GM19035 (cell line): ENCODE data around the gene SYPL2.
"Not testable (repeated sequence)": the region's sequence is repeated elsewhere in the genome, so short reads cannot be mapped to it uniquely, and the experiment has no call there.

Experiments used
- ATAC-seq: cut with Tn5 transposase; IDR thresholded peaks from one replicate; pipeline ENCODE4 v1.9.1; 2021; ENCODE audit not compliant: unreplicated experiment

Gene SYPL2

DNA sequence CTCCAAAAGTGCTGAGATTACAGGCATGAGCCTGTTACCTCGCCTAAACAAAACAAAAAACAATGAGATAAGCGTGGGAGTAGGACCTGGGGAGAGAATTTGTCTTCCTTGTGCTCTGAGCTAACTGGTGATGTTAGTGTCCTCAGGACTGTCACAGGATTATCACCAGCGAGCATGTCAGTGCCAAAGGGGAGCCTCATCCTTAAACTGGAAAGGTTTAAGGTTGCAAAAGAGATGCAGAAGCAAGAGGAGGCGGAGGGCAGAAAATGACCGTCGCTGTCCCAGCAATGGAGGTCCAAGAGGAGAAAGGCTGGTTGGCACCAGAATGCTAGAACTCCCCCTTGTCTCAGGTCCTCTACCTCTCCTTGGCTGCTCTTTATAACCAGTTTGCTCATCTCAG is 3.9 kb downstream of the SYPL2 start:
- no peak for ATAC-seq

DNA sequence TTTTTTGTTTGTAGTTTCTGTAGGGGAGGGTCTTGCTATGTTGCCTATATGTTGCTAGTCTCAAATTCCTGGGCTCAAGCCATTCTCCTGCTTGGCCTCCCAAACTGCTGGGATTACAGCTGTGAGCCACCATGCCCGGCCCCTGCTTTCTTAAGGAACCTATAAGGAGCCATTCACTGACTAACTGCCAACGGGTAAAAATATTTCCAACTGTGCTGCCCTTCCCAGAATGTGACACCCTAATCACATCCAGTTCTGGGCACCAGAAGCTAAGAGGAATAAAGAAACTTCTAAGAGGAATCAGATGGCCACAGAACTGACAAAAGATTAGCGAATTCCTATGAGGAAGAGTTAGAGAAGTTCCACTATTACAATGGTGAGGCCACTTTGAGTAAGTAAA is 6.4 kb downstream of the SYPL2 start:
- ATAC-seq = no peak

DNA sequence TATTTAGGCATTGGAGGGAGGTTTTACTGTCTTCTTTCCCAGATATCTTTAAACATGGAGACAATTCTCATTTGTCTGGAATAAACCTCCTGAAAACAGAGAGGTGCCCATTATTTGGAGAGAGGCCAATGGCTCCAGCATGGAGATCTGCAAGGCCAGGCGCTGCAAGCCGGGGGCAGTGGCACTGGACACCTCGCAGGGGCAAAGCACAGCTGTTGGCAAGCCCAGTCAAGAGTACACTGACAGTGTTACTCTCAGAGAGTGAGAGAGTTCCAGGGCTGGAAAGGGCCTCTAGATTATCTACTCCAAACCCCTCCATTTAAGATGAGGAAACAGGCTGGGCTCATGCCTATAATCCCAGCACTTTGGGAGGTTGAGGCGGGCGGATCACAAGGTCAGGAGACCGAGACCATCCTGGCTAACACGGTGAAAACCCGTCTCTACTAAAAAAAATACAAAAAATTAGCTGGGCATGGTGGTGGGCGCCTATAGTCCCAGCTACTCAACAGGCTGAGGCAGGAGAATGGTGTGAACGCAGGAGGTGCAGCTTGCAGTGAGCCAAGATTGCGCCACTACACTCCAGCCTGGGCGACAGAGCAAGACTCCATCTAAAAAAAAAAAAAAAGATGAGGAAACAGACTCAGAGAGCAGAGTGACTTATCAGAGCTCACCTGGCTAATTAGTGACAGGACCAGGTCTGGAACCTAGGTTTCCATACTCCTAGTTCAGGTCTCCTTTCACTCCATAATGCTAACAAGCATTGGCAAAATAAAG is 7.1 kb downstream of the SYPL2 start:
- ATAC-seq = not testable (repeated sequence)

DNA sequence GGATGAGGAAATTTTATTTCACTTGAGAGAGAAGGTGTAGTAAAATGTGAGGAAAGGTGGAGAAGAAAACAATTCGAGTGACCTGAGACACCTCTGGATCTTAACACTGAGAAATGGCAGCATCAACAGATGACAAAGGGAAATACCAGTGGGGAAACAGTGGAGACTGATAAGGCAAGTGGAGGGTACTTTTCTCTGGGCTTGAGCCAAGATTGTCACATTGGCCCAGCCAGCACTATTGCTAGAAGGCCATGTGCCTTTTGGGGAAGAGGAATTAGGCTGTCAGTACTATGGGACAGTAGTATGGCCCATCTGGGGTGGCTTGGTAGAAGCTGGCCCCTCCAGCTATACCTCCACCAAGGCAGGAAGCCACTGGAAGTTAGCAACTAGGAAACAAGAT is 8.4 kb downstream of the SYPL2 start:
- no peak for ATAC-seq

DNA sequence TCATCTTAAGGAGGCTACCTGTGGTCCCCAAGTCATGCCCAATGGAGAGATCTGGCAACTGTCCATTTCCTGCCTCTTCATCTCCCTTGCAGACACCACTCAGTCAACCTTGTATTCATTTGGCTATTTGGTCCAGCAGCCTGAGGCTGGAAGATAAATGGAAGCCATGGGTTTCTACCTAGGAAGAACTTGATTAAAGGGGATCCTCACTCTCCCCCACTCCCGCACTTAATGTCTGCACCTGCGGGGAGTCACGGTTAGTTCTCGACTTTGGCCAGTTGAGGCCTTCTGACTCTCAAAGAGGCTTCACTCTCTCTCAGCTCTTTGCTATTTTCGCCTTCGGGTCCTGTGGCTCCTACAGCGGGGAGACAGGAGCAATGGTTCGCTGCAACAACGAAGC is 8.9 kb downstream of the SYPL2 start:
- no peak for ATAC-seq

DNA sequence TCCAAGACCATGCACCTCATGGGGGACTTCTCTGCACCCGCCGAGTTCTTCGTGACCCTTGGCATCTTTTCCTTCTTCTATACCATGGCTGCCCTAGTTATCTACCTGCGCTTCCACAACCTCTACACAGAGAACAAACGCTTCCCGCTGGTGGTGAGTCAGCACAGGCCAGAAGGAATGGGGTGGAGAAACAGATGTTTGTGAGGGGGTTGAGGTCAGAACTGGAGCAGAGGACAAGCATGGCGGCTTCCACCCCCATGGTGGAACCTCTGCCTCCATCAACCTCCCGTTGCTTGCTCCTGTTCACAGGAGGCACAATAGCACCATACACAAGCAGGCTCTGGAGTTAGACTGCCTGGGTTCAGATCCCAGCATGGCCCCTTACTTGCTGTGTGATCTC is 10.5 kb downstream of the SYPL2 start:
- no peak for ATAC-seq

DNA sequence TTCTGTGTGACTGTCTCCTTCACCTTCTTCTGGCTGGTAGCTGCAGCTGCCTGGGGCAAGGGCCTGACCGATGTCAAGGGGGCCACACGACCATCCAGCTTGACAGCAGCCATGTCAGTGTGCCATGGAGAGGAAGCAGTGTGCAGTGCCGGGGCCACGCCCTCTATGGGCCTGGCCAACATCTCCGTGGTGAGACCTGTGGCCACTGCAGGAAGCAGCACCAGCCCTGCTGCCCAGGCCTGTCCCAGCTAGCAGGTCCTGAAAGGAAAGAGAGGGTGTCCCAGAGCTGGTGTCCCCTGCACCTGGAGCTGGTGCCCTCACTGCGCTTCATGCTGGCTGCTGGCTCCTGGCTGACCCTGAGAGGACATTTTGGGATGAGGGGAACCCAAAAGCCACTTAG is 11.5 kb downstream of the SYPL2 start:
- ATAC-seq = no peak

DNA sequence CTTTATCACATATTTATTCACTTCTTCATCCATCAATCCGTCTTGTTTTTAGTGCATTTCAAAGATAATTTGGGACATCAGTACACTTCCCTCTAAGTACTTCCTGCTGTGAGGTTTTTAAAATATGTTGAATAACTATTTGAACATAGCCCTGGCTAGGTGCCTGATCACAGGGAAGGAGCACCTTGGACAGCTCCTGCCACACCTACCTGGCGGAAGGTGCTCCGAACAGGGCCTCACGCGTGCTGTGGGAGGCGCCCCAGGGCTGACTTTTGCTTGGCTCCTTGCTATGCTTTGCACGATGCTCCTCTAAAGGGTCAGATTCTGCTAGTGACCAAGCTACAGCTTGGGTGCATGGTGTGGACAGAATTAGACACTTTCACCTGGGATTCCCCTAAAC is 12.5 kb downstream of the SYPL2 start:
- ATAC-seq = no peak

DNA sequence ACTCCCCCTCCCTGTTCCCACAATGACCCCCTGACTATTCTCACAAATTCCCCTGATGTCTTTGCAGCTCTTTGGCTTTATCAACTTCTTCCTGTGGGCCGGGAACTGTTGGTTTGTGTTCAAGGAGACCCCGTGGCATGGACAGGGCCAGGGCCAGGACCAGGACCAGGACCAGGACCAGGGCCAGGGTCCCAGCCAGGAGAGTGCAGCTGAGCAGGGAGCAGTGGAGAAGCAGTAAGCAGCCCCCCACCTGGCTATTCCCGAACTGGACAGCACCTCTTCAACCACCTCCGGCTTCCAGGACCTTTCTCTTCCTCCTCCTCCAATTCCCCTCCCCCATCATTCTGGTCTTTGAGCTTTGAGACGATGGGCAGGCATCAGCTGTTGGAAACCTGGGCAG is 13.0 kb downstream of the SYPL2 start:
- ATAC-seq = no peak

DNA sequence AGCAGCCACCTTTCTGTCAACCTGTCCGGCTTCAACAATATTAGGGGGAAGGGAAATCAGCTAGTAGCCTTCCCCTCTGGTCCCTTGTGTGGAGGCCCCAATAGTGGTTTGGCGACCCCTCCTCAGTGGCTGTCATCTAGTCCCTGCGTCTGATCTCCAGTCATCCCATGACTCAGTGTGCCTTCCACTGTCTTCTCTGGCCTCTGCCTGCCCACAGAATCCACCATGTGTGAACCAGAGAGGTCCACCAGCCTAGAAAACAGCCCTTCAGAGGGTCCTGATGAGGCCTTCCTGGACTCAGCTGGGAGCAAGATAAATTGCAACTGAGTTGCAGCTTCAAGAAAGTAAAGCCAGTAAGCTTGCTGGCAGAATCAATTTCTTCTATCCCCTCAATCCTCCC is 13.6 kb downstream of the SYPL2 start:
- ATAC-seq = no peak

DNA sequence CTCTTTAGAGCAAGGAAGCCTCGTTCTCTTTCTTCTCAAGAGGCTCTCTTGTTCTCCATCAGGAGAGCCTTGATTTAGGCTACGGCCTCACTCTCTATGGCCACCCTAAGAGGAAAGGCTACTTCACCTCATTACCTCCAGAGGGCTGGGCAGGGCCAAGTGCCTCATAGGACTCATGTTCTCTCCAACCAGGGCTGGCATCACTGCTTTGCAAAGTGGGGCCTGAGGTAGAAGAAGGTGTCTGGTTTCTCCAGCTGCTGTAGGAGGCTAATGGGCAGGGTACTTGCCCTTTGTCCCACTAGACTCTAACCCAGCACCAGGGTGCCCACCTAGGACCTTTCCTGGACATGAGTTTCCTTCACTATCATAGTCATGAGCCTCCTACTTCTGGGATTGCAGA is 15.3 kb downstream of the SYPL2 start:
- ATAC-seq = no peak

DNA sequence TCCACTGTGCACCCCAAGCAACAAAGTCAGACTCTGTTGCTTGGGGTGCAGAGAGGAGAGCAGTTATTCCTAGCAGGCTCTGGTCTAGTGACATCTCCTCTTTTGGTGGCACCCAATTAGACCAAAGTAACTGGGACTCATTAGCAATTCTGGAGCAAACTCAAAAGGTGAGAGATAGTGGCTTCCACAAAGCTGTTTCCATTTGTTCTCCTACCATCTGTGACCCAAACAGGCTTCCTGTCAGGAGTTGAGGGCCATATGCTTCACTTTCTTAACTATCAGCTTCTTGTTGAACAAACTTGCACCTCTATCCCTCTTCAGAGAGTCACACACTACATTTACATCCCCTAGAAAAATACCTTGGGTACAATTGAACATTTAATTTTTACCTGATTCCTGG is 15.9 kb downstream of the SYPL2 start:
- ATAC-seq = no peak

DNA sequence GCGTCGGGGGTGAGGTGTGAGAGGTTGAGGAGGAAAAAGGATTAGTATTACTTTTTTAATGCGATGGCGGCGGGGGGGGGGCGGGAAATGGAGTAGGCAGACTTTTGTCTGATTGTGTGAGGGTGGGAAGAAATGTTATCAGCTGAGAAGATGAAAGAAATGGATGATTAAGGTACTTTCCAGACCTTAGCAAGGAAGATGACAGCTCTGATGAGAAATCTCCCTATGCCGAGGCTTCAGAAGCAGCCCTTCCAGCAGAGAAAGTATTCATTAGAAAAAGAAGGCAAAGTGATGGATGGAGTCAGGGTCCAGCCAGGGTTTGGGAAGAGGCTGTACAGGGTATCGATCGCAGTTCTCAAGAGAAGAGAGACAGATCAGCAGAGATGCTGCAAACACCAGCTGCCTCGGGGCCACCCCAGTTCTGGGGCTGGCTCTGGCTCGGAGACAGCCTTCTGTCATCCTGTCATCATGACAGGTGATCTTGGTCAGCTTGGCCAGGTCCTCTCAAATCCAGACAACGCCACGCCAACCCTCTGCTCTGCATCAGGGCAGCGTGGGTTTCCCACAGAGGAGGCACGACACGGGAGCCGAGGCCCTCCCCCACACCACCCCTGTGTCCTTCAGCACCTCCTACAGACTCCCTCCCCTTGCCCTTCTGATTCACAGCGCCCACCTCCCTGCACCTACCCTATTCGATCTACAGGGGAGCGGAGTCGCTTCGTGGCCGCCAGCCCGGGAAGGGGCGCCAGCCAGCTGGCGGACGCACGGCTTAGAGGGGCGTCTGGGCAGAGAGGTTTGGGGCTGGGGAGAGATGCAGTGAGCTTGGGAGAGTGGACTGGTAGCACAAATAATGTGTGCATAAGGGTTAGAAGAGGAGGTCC is 16.7 kb downstream of the SYPL2 start:
- ATAC-seq = peak; percentile 11

DNA sequence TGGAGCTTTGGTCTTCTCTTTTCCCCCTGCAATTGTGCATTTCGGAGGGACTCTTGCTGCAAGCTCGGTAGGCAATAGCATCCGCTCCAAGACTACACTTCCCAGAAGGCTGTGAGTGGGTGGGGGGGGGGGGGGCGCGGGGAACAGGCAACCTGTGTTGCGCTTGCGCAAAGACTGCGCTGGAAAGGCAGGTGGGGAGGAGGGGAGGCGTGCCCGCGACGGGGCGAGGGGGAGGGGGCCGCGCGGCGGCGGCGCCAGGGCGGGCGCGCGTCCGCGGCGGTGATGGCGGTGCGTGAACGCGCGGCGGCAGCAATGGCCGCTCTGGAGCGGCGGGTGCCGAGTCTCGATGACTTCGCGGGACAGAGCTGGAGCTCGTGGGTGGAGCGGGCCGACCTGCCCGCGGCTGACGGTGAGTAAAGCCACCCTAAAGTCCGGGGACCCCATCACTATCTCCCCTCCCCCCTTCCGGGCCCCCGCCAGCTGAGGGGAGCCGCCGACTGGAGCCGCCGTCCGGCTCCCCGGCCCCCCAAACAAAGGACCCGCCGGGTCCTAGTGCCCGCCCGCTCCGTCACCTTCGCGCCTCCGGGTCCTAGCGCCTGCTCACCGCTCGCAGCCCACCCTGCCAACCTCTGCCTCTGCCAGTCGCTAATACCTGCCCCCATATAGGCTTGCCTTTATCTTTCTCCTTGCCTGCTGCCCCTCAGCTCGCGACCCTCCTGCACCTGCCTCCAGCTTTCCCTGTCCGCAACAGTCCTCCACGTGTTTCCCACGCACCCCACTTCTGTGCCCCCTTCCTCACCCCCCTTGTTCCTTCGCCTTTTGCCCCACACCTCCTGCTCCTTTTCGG is 17.5 kb downstream of the SYPL2 start, which contains the start of gene ATXN7L2:
ATXN7L2 (plus strand) TSS at position 234 of the 847 bp plus-strand sequence; CDS start at position 283, 49 bp downstream.
- peak; percentile 84 for ATAC-seq

DNA sequence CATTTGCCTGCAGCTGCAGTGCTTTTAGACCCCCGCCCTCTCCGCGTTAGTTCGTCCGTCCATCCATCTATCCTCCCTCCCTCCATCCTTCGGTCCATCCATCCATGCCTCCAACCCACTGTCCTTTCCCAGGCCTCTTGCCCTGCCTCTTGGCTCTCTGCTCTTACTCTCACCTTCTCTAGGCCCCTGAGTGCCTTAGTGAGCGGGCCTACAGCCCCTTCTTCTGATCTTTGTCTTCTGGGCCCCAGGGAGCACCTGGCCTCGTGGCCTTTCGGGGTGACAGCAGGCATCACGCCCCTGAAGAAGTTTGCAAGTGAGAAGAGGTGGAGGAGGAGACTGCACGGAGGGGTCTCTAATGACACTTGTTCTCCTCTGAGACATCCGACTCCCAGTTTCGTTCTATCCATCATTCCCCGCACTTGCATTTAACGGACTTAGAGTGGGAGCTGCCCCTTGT is 18.2 kb downstream of the SYPL2 start:
- ATAC-seq = no peak

DNA sequence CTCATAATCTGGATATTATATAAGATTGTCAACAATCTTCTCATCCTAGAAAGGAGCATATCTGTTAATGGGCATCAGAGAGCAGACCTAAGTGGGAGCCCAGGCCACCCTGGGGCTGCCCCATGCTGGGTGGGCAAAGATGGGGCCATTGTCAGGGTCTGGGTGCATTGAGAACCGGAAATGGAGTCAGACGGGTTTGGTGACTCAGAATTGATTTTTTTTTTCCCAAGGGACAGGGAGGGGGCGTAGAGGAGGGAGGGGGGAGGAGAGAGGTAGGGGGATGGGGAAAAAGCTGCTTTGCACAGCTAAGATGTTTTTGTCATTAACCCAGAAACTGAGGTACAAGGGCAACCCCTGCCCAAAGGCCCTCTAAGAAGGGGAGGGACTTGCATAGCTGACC is 18.7 kb downstream of the SYPL2 start:
- ATAC-seq = no peak

DNA sequence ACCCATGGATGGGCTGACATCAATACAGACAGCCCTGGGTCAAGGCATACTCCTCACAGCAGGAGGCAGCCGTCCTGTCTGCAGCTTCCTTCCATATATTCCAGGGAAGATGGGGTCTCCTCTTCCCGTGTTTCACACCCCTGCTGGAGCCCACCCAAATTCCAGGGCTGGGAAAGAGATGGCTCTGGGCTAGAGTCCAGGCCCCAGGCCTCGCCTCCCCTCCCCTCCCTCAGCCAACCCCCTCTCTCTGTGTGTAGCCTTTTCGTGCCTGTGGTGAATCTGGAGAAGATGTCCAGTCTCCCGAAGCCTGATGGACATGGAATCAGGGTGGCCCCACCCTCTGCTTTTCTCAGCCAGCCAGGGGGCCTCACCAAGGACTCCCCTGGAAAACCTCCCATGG is 20.9 kb downstream of the SYPL2 start:
- ATAC-seq = no peak

DNA sequence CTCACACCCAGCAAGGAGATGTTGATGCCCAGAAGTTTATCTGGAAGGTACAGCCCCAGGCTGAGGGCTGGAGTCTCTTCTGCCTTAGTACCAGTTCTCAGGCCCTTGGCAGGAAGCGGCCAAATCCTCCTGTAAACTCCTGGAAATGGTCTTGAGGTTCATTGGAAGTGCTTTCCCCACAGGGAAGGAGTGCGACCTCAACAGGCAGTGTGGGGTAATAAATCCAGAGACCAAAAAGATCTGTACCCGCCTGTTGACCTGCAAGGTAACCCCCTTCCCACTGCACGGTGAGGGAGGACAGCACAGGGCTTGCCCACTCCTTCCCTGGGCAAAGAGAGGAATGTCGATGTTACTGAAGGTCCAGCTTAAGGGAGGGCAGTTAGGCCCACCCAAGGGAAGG is 21.9 kb downstream of the SYPL2 start:
- no peak for ATAC-seq

DNA sequence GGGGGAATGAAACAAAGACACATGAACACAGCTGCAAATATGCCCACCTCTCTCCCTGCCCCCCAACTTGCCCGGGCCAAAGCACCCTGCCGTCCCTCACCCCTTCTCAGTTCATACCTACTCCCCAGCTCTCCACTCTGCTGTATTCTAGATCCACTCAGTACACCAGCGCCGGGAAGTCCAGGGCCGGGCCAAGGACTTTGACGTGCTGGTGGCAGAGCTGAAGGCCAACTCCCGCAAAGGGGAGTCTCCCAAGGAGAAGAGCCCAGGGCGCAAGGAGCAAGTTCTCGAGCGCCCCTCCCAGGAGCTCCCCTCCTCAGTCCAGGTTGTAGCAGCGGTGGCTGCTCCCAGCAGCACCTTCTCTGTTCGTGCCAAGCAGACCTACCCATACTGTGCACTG is 22.4 kb downstream of the SYPL2 start:
- ATAC-seq = no peak

DNA sequence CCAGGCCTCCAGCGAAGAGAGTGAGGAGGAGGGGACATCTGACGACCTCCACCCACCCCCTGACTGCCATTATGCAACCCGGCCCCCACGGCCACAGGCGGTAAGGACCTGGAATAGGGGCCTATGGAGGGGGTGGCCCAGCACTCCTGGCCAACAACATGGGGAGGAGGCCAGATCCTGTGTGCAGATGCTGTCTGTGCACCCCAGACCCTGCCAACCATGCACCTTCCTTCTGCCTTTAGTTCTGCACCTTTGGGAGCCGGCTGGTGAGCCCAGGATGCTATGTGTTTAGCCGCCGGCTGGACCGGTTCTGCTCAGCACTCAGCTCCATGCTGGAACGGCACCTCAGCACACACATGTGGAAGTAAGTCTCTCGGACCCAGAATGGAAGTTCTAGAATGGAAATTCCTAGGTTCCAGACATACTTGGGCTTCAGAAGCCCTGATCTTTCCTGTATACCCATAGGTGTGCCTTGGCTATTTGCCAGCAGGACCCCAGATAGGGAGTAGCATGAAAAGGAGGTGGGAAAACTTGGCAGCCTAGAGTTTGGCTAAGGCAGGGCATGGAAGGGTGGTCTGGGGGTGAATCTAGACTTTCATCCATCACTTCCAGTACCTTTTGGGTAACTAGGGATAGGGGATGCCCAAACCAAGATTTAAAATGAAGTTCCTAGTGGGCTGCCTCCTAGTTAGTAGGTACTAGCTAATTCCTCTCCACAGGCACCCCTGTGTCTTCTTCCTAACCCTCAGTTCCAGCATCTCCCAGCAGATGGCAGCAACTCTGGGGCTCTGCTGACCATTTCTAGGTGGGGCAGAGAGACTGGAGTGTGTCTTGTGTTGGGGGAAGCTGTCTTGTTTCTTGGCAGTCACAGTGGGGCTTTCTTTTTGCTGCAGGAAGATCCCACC is 23.9 kb downstream of the SYPL2 start:
- ATAC-seq = no peak
